HepG2 (cell line): Measurements from ENCODE around the gene ADGRL2. TPM values are rescaled to one million over a fixed set of nuclear protein-coding genes. Genes with fewer than 3 reads are reported as not detected.
A peak's percentile ranks its signal among the peaks of the same experiment; 100 is the strongest.

Source experiments
- FOXJ3 ChIP-seq: sonication (generic); formaldehyde crosslinking; IDR thresholded peaks from 2 replicates; pipeline ENCODE4 v1.4.0; 2020; ENCODE audit warnings: missing genetic modification reagents, mild to moderate bottlenecking, borderline replicate concordance
- MTA1 ChIP-seq: sonication (generic); formaldehyde crosslinking; IDR thresholded peaks from 2 replicates; pipeline ENCODE4 v1.4.0; 2020; ENCODE audit warnings: missing genetic modification reagents, mild to moderate bottlenecking, borderline replicate concordance
- POLR2AphosphoS5 ChIP-seq: IDR thresholded peaks from 2 replicates; pipeline ENCODE4 v1.6.1; 2012; ENCODE audit warnings: low read depth, low read length
- RFX5 ChIP-seq: IDR thresholded peaks from 2 replicates; pipeline ENCODE4 v1.6.1; 2011; ENCODE audit warnings: low read depth, low read length, improper control_type of control experiment
- SAP130 ChIP-seq: IDR thresholded peaks from 2 replicates; pipeline ENCODE4 v1.6.1; 2016; ENCODE audit warnings: low read depth
- ZEB1 ChIP-seq: IDR thresholded peaks from 2 replicates; pipeline ENCODE4 v1.6.1; 2012; ENCODE audit warnings: mild to moderate bottlenecking, low read depth, inconsistent platforms; ENCODE audit not compliant: insufficient replicate concordance
- ZNF615 ChIP-seq: sonication (generic); formaldehyde crosslinking; IDR thresholded peaks from 2 replicates; pipeline ENCODE4 v1.5.0; 2020; ENCODE audit warnings: mild to moderate bottlenecking, missing genetic modification reagents, borderline replicate concordance
- polyA plus RNA-seq, 8 experiments: library from polyadenylated mRNA; depleted of rRNA in 3 of 8; stranded (reverse) in 7 of 8; unstranded in 1 of 8; fragments of >200 nt; fragmentation: Illumina TruSeq in 4 of 8; extraction: Trizol in 4 of 8; gene quantifications; 2 replicates each; pipeline versions ENCODE4 v1.2.1 to v1.2.3, GENCODE V29; 2011 to 2016; ENCODE audit warnings: low read depth in 4 of 8, missing spikeins in 1 of 8, mixed read lengths in 1 of 8; ENCODE audit not compliant: insufficient read depth in 1 of 8
- total RNA-seq, 5 experiments: library from RNA; depleted of rRNA; stranded (reverse); fragments of >200 nt; fragmentation: Illumina TruSeq; extraction: Trizol; gene quantifications; 2 replicates each; pipeline ENCODE4 v1.2.3, GENCODE V29; 2016; ENCODE audit warnings: low read depth in 1 of 5
- TF ChIP-seq, protein P1 (sequence below): sonication (generic); formaldehyde crosslinking; IDR thresholded peaks from 2 replicates; pipeline ENCODE4 v1.4.0; 2020; ENCODE audit warnings: mild to moderate bottlenecking, missing genetic modification reagents
- TF ChIP-seq, protein P2 (sequence below): IDR thresholded peaks from 2 replicates; pipeline ENCODE4 v1.6.1; 2018; ENCODE audit warnings: missing genetic modification reagents, mild to moderate bottlenecking, missing compliant biosample characterization

ADGRL2 gene
- total and polyA plus RNA-seq, 2 of the 13 experiments (the other 11 are each of a cell fraction or from before 2014, with no cell fraction given) = 15.3 to 31.6 TPM

DNA sequence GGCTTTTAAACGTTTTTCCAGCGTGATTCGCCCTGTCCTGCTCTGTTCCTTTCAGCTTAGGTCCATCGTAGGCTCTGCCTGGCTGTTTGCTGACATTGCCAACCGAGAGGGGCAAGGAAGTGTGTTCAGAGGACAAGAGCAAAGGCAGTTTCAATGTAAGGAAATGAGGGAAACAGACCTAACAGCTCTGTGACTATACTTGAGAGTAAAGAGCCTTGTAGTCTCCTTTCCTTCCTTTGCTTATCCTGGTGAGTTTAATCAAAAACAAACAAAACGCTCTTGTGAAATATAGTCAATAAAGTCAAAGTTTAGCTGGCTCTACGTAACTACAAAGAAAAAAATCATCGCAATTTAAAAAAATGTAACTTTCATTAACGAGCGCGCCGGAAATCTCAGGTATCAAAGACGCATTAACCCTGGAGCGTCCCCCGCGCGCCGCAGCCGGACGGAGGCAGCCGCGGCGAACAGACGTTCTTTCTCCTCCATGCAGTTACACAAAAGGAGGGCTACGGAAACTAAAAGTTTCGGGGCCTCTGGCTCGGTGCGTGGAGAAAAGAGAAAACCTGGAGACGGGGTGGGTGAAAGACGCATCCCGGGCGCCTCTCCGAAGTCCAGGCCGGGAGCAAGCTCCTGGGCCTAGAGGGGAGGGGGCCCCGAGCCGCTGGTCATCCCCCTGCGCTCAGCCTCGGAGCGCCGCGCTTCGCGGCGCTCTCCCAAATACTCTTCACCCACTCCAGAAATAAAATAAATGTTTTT lies 617 bp upstream of the ADGRL2 start (continued):
- TF ChIP-seq, protein P1, sequence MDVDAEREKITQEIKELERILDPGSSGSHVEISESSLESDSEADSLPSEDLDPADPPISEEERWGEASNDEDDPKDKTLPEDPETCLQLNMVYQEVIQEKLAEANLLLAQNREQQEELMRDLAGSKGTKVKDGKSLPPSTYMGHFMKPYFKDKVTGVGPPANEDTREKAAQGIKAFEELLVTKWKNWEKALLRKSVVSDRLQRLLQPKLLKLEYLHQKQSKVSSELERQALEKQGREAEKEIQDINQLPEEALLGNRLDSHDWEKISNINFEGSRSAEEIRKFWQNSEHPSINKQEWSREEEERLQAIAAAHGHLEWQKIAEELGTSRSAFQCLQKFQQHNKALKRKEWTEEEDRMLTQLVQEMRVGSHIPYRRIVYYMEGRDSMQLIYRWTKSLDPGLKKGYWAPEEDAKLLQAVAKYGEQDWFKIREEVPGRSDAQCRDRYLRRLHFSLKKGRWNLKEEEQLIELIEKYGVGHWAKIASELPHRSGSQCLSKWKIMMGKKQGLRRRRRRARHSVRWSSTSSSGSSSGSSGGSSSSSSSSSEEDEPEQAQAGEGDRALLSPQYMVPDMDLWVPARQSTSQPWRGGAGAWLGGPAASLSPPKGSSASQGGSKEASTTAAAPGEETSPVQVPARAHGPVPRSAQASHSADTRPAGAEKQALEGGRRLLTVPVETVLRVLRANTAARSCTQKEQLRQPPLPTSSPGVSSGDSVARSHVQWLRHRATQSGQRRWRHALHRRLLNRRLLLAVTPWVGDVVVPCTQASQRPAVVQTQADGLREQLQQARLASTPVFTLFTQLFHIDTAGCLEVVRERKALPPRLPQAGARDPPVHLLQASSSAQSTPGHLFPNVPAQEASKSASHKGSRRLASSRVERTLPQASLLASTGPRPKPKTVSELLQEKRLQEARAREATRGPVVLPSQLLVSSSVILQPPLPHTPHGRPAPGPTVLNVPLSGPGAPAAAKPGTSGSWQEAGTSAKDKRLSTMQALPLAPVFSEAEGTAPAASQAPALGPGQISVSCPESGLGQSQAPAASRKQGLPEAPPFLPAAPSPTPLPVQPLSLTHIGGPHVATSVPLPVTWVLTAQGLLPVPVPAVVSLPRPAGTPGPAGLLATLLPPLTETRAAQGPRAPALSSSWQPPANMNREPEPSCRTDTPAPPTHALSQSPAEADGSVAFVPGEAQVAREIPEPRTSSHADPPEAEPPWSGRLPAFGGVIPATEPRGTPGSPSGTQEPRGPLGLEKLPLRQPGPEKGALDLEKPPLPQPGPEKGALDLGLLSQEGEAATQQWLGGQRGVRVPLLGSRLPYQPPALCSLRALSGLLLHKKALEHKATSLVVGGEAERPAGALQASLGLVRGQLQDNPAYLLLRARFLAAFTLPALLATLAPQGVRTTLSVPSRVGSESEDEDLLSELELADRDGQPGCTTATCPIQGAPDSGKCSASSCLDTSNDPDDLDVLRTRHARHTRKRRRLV (CRISPR knock-in tag) = no peak
- TF ChIP-seq ZEB1 (no peak), SAP130 (CRISPR knock-in tag) (peak; percentile 29; the same call in 1 of the 2 replicates), RFX5 (no peak), ZNF615 (CRISPR knock-in tag) (no peak), MTA1 (CRISPR knock-in tag) (no peak), POLR2AphosphoS5 (peak; percentile 29; the same call in 1 of the 2 replicates), FOXJ3 (CRISPR knock-in tag) (no peak)
- TF ChIP-seq, protein P2, sequence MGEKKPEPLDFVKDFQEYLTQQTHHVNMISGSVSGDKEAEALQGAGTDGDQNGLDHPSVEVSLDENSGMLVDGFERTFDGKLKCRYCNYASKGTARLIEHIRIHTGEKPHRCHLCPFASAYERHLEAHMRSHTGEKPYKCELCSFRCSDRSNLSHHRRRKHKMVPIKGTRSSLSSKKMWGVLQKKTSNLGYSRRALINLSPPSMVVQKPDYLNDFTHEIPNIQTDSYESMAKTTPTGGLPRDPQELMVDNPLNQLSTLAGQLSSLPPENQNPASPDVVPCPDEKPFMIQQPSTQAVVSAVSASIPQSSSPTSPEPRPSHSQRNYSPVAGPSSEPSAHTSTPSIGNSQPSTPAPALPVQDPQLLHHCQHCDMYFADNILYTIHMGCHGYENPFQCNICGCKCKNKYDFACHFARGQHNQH = no peak
- TF ChIP-seq, all 625 proteins: peak for 12
